Activated CD8-positive, alpha-beta T cell treated with anti-CD3 and anti-CD28 coated beads for 36 hours (primary cell): ENCODE measurements around the gene EDDM13. TPM values are rescaled to one million over a fixed set of nuclear protein-coding genes. Genes with fewer than 3 reads are reported as not detected.

ENCODE experiments used
- ATAC-seq: fragments of 200-7000 bp; cut with Tn5 transposase; one replicate; pipeline ENCODE4 v1.10.0; 2021; ENCODE audit warnings: mild to moderate bottlenecking, moderate library complexity
- CTCF ChIA-PET: fragments of 350-600 bp; sonication (Branson Sonifier 250); formaldehyde crosslinking; loops from one replicate; lab custom pipeline; 2021; ENCODE audit warnings: antibody characterized with exemption; lab: Charles Lee
- POLR2A ChIA-PET: fragments of 350-600 bp; sonication (Branson Sonifier 250); formaldehyde crosslinking; loops from one replicate; lab custom pipeline; 2021; ENCODE audit warnings: antibody characterized with exemption; lab: Charles Lee
- DNase-seq: peaks from one replicate; pipeline ENCODE4 v3.0.0-alpha.2; 2020
- H3K27ac Mint-ChIP-seq: one replicate; pipeline ENCODE4 v1.8.0; 2021; ENCODE audit warnings: mild to moderate bottlenecking, mixed read lengths
- H3K27me3 Mint-ChIP-seq: one replicate; pipeline ENCODE4 v1.8.0; 2021; ENCODE audit warnings: mixed read lengths
- H3K36me3 Mint-ChIP-seq: one replicate; pipeline ENCODE4 v1.8.0; 2021; ENCODE audit warnings: low read depth, mixed read lengths
- H3K4me1 Mint-ChIP-seq: one replicate; pipeline ENCODE4 v1.8.0; 2021; ENCODE audit warnings: low read depth, mixed read lengths
- H3K4me3 Mint-ChIP-seq: one replicate; pipeline ENCODE4 v1.8.0; 2021; ENCODE audit warnings: mild to moderate bottlenecking, moderate library complexity, mixed read lengths
- H3K9me3 Mint-ChIP-seq: one replicate; pipeline ENCODE4 v1.8.0; 2021; ENCODE audit warnings: mixed read lengths
- intact Hi-C: fragments of 100-400 bp; cut with micrococcal nuclease; formaldehyde crosslinking; loops from one replicate; pipeline ENCODE4 v1.10.0; 2022
- total RNA-seq, 2 experiments: library from RNA; stranded (reverse); gene quantifications; one replicate each; pipeline ENCODE4 v1.2.3, GENCODE V29; 2021
- TF ChIP-seq, protein P1 (sequence below): fragments of 200-600 bp; IDR thresholded peaks from one replicate; pipeline ENCODE4 v1.8.0; 2022; ENCODE audit warnings: antibody characterized with exemption, mild to moderate bottlenecking

The EDDM13 gene
- total RNA-seq, 2 experiments from 2014 or later: 1.3 TPM; not detected in 1

DNA sequence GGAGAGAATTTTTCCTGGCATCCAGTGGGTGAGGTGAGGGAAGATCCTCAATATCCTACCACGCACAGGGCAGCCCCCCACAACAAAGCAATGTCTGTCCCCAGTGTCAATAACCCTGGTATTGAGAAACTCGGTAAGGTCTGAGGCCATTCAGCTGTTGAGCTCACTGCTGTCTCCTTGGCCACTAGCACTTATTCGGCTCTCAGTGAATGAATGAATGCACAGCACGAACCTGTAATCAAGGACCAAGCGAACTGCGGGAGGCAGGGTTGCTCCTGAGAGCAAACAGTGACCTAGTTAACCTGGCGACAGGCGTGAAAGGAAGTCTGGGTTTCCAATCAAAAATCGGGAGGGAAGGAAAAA is 41.5 kb downstream of the EDDM13 start:
- peaks cover 24% of the 10 kb centered on the region for H3K4me1 Mint-ChIP-seq
- intact Hi-C loops: no loop called here
- H3K9me3 Mint-ChIP-seq: peaks cover 1% of the 10 kb centered on the region
- DNase-seq (no peak), ATAC-seq (no peak)
- peak overlapping the region; percentile 99 for H3K27ac Mint-ChIP-seq
- ChIA-PET CTCF (interaction anchor here (1.2 to 2.0 kb wide), 5 partner anchors 19 to 233 kb away, joined by 3 to 6 read pairs (median 4); no protein-coding TSS in a partner anchor), POLR2A (interaction anchor here (0.7 to 1.0 kb wide), 2 partner anchors 14 to 51 kb away, joined by 3 read pairs; no protein-coding TSS in a partner anchor)
- no peaks in the 10 kb centered on the region for H3K27me3 Mint-ChIP-seq
- TF ChIP-seq, protein P1, sequence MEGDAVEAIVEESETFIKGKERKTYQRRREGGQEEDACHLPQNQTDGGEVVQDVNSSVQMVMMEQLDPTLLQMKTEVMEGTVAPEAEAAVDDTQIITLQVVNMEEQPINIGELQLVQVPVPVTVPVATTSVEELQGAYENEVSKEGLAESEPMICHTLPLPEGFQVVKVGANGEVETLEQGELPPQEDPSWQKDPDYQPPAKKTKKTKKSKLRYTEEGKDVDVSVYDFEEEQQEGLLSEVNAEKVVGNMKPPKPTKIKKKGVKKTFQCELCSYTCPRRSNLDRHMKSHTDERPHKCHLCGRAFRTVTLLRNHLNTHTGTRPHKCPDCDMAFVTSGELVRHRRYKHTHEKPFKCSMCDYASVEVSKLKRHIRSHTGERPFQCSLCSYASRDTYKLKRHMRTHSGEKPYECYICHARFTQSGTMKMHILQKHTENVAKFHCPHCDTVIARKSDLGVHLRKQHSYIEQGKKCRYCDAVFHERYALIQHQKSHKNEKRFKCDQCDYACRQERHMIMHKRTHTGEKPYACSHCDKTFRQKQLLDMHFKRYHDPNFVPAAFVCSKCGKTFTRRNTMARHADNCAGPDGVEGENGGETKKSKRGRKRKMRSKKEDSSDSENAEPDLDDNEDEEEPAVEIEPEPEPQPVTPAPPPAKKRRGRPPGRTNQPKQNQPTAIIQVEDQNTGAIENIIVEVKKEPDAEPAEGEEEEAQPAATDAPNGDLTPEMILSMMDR: no peak
- H3K36me3 Mint-ChIP-seq: peaks cover 22% of the 10 kb centered on the region
- peak overlapping the region; percentile 89 for H3K4me3 Mint-ChIP-seq

DNA sequence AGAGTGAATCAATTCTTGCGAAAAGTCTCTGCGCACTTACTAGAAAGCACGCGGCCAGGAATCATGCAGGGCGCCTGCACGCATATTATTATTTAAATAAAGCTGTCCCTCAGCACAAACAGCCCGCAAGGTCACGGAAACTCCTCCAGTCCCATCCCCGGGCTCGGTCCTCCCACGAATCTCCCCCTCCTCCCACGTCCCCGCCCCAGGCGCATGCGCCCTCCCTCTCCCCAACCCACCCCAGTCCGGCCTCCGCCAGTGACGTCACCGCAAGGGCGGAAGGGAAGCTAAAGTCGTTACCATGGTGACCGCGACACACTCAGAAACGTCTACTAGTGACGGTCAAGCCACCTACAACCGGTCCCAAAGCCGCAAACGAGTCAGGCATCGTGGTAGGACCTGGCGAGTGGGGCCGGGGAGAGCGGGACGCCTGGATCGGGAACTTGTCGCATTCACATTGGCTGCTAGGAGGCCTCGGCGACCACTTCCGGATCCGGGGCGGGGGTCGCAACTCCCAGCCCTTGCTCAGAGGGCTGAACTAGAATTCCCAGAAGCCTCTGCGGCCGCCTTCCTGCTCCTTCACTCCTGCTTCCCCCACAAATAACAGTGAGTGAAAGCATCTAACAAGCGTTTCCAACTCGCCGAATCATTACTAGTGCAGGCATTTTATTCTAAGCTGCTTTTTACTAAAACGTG is 42.0 kb downstream of the EDDM13 start, which contains the start of gene ZSCAN5A:
ZSCAN5A (minus strand) TSS at position 459 of the 696 bp plus-strand sequence. CDS start 89,793 bp downstream, outside the sequence.
- Mint-ChIP-seq H3K27me3 (no peaks in the 10 kb centered on the region), H3K4me1 (peaks cover 23% of the 10 kb centered on the region), H3K9me3 (peaks cover 1% of the 10 kb centered on the region), H3K36me3 (peaks cover 20% of the 10 kb centered on the region), H3K4me3 (peak within 1 kb of the TSS; percentile 89), H3K27ac (peak within 1 kb of the TSS; percentile 99)
- ATAC-seq (peak; percentile 84), DNase-seq (peak; percentile 97)
- POLR2A ChIA-PET: interaction anchor here (1.0 kb wide), 1 partner anchor 50 kb away, joined by 3 read pairs; no protein-coding TSS in a partner anchor
- TF ChIP-seq, protein P1: no peak
- intact Hi-C loops: no loop called here
- CTCF ChIA-PET: interaction anchor here (1.2 to 2.0 kb wide), 4 partner anchors 19 to 62 kb away, joined by 4 to 6 read pairs (median 4); no protein-coding TSS in a partner anchor

DNA sequence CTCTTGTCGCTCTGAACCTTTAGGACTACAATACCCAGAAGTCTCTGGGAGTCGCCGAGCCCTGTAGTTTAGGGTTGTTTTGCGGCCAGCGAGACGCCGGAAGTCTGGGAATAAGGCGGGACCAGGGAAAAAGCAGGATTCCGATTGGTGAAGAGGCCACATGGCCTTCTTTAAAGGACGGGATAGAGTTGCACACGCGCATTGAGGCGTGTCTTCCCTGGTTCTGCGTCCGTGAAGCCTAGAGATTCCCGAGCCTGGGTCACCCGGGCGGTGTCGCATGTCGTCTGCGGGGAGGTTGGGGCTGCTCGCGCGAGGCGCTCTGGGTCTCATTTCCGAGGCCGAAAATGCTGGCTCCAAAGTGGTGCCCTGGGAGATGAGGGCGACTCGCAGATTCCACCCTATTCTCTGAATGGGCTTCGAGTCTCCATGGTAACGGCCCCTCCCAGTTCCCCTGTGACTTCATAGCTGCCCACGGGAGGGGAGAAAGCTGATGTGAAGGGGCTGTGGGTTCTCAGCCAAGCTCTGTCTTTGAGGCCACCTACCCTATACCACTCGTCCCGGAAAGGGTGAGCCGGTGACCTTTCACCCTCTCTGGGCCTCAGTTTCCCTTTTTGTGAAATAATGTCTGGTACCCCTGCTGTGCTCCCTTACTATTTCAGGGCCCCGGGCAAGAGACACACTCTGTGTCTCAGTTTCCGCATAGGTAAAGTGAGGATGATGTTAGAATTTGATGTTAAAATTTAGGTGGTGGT is 42.7 kb downstream of the EDDM13 start:
- ChIA-PET CTCF (interaction anchor here (2.0 kb wide), 1 partner anchor 18 kb away, joined by 5 read pairs; no protein-coding TSS in a partner anchor), POLR2A (no interaction called here)
- DNase-seq: peak; percentile 94
- Mint-ChIP-seq H3K27me3 (peaks cover 2% of the 10 kb centered on the region), H3K4me3 (peak overlapping the region; percentile 89), H3K36me3 (peaks cover 16% of the 10 kb centered on the region), H3K4me1 (peaks cover 20% of the 10 kb centered on the region), H3K9me3 (peaks cover 1% of the 10 kb centered on the region), H3K27ac (peak overlapping the region; percentile 99)
- peak; percentile 83 for ATAC-seq
- intact Hi-C loops: no loop called here
- TF ChIP-seq, protein P1: no peak

DNA sequence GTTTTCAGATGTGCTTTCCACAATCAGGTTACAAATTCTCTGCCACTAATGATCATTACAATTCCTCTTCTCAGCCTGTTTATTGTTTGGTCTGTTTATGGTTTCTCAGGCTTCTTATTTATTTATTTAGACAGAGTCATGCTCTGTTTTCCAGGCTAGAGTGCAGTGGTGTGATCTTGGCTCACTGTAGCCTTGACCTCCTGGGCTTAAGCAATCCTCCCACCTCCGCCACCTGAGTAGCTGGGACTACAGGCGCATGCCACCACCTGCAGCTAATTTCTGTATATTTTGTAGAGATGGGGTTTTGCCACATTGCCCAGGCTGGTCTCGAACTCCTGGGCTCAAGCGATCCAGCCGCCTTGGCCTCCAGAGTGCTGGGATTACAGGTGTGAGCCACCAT is 44.2 kb downstream of the EDDM13 start:
- H3K27me3 Mint-ChIP-seq: peaks cover 2% of the 10 kb centered on the region
- H3K4me1 Mint-ChIP-seq: peaks cover 20% of the 10 kb centered on the region
- H3K27ac Mint-ChIP-seq: no peak overlapping the region
- POLR2A ChIA-PET: no interaction called here
- H3K36me3 Mint-ChIP-seq: peaks cover 10% of the 10 kb centered on the region
- no peak for DNase-seq
- intact Hi-C loops: no loop called here
- ATAC-seq: no peak
- CTCF ChIA-PET: no interaction called here
- TF ChIP-seq, protein P1: no peak
- peak overlapping the region; percentile 11 for H3K4me3 Mint-ChIP-seq
- H3K9me3 Mint-ChIP-seq: peaks cover 1% of the 10 kb centered on the region
